ENCODE results near the gene RNASE1.
"Not testable (repeated sequence)": the region's sequence is repeated elsewhere in the genome, so short reads cannot be mapped to it uniquely, and the experiment has no call there.

The RNASE1 gene

GRCh38 chr14:20769421-20769820, 33.2 kb downstream of the RNASE1 start:
- DNase-seq, result no peak

GRCh38 chr14:20768593-20768892, 34.1 kb downstream of the RNASE1 start:
- DNase-seq, result no peak

GRCh38 chr14:20760950-20761349, 41.7 kb downstream of the RNASE1 start:
- DNase-seq, result no peak

GRCh38 chr14:20759465-20759864, 43.2 kb downstream of the RNASE1 start:
- not testable (repeated sequence) for DNase-seq

- no peak for DNase-seq
Observed at GRCh38 chr14:20757965-20758364, 44.7 kb downstream of the RNASE1 start.

GRCh38 chr14:20755037-20755436, 47.6 kb downstream of the RNASE1 start:
- DNase-seq, result no peak

GRCh38 chr14:20754308-20754707, 48.3 kb downstream of the RNASE1 start:
- no peak for DNase-seq

GRCh38 chr14:20751963-20752562, 50.6 kb downstream of the RNASE1 start:
- DNase-seq, result no peak

All from amniotic stem cell (primary cell).